Esophagus muscularis mucosa (tissue), 4 donors: ENCODE results near the gene GLUD1.

Experiments
- EP300 ChIP-seq: sonication (generic); formaldehyde crosslinking; IDR thresholded peaks from one replicate; pipeline ENCODE4 v1.6.1; 2017; ENCODE audit warnings: antibody characterized with exemption
- POLR2A ChIP-seq: fragments of 450-650 bp; IDR thresholded peaks from one replicate; pipeline ENCODE4 v1.6.1; 2017; ENCODE audit warnings: antibody characterized with exemption, moderate library complexity, mild to moderate bottlenecking, low read depth
- TF ChIP-seq, protein P1 (sequence below), 3 experiments: fragments of 200-600 bp in 2 of 3; fragments of 450-650 bp in 1 of 3; sonication (generic) in 2 of 3; IDR thresholded peaks; one replicate each; pipeline ENCODE4 v1.5.1; 2017 to 2019; ENCODE audit warnings: antibody characterized with exemption in 3 of 3, mild to moderate bottlenecking in 2 of 3, moderate library complexity in 1 of 3

DNA sequence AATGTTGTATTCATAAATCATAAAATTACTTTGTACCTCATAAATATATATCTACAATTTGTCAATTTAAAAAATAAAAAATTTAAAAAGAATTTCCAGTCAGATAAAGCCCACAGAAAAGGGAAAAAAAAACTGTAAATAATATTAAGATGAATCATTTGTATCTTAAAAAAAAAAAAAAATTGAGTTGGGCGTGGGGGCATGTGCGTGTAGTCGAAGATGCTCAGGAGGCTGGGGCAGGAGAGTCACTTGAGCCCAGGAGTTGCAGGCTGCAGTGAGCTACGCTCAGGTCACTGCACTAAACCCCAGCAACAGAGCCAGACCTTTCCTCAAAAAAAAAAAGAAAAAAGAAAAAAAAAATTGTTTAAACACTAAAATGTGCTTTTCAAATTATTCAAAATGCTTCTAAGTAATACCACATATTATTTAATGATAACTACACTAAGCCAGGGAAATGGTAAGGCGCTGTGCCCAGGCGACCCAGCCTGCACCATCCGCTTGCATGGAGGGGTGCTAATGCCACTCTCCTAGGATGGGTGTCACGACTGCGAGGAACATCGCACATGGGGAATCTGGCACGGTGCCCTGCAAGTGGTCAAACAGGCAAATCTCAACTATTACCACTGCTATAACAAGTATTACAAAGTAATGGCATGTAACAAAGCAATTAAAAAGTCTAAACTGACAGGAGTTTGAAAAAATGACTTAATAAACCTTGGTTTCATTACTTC, 15.4 kb downstream of the GLUD1 start:
- no peak for TF ChIP-seq POLR2A
- TF ChIP-seq, protein P1, sequence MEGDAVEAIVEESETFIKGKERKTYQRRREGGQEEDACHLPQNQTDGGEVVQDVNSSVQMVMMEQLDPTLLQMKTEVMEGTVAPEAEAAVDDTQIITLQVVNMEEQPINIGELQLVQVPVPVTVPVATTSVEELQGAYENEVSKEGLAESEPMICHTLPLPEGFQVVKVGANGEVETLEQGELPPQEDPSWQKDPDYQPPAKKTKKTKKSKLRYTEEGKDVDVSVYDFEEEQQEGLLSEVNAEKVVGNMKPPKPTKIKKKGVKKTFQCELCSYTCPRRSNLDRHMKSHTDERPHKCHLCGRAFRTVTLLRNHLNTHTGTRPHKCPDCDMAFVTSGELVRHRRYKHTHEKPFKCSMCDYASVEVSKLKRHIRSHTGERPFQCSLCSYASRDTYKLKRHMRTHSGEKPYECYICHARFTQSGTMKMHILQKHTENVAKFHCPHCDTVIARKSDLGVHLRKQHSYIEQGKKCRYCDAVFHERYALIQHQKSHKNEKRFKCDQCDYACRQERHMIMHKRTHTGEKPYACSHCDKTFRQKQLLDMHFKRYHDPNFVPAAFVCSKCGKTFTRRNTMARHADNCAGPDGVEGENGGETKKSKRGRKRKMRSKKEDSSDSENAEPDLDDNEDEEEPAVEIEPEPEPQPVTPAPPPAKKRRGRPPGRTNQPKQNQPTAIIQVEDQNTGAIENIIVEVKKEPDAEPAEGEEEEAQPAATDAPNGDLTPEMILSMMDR (IDR thresholded peaks at IDR 0.05) = no peak
- TF ChIP-seq EP300 = no peak
